A549 (cell line): ENCODE measurements around the gene EFHC1. TPM values are rescaled to one million over a fixed set of nuclear protein-coding genes. Genes with fewer than 3 reads are reported as not detected.

ENCODE experiments used
- ATAC-seq, 2 experiments: fragments of 200-7000 bp in 1 of 2; fragments of >200 bp in 1 of 2; cut with Nextera tagmentation in 1 of 2; cut with Tn5 transposase in 1 of 2; 3 replicates each; pipeline versions ENCODE4 v1.8.0 to v1.9.1; 2018 to 2020; ENCODE audit warnings: mild to moderate bottlenecking in 1 of 2, moderate library complexity in 1 of 2
- CTCF ChIA-PET: fragments of 300-600 bp; sonication (Branson Sonifier 250); formaldehyde crosslinking; extraction: SDS; loops from one replicate; lab custom pipeline; 2021; ENCODE audit warnings: antibody characterized with exemption, inconsistent platforms; lab: Yijun Ruan, JAX
- POLR2A ChIA-PET: fragments of 350-600 bp; formaldehyde crosslinking; extraction: SDS; loops from one replicate; lab custom pipeline; 2021; ENCODE audit warnings: antibody characterized with exemption, inconsistent platforms; lab: Yijun Ruan, JAX
- DNase-seq, 2 experiments: peaks; one replicate each; pipeline versions ENCODE4 v3.0.0 to v3.0.0-alpha.2; 2011 to 2016; ENCODE audit warnings: low read depth in 1 of 2, low spot score in 1 of 2
- FAIRE-seq: peaks from 2 replicates; lab custom pipeline; 2011; peaks lifted over from hg19 to GRCh38; lab: Jason Lieb, UNC
- H3K27ac ChIP-seq, 2 experiments: fragments of >200 bp; sonication (Bioruptor Twin); formaldehyde crosslinking; 3 replicates each; pipeline ENCODE4 v1.5.1; 2016 to 2017
- H3K4me1 ChIP-seq: fragments of >200 bp; sonication (Bioruptor Twin); formaldehyde crosslinking; 3 replicates; pipeline ENCODE4 v1.6.1; 2016
- H3K4me2 ChIP-seq: fragments of >200 bp; sonication (Bioruptor Twin); formaldehyde crosslinking; 3 replicates; pipeline ENCODE4 v1.6.1; 2016
- H3K4me3 ChIP-seq: fragments of >200 bp; sonication (Bioruptor Twin); formaldehyde crosslinking; 3 replicates; pipeline ENCODE4 v1.5.1; 2016
- H3K9me3 ChIP-seq: fragments of >200 bp; sonication (Bioruptor Twin); formaldehyde crosslinking; 3 replicates; pipeline ENCODE4 v1.6.1; 2016
- CBX8 ChIP-seq: fragments of 200-600 bp; sonication (generic); IDR thresholded peaks from 2 replicates; pipeline ENCODE4 v1.6.1; 2016
- CHD4 ChIP-seq: fragments of 200-600 bp; sonication (generic); IDR thresholded peaks from 2 replicates; pipeline ENCODE4 v1.6.1; 2016; ENCODE audit warnings: antibody characterized with exemption, mild to moderate bottlenecking, borderline replicate concordance
- EHMT2 ChIP-seq: fragments of 200-600 bp; sonication (generic); IDR thresholded peaks from 2 replicates; pipeline ENCODE4 v1.6.1; 2016; ENCODE audit warnings: antibody characterized with exemption, low read depth, mild to moderate bottlenecking, moderate library complexity
- FOSB ChIP-seq: fragments of 250-450 bp; sonication (Bioruptor Pico); IDR thresholded peaks from 2 replicates; pipeline ENCODE4 v1.5.0; 2020; ENCODE audit warnings: mild to moderate bottlenecking, moderate library complexity
- FOSL2 ChIP-seq, 2 experiments: fragments of 450-650 bp in 1 of 2; fragments of >200 bp in 1 of 2; sonication (Bioruptor Twin) in 1 of 2; formaldehyde crosslinking; IDR thresholded peaks; 2 replicates each; pipeline versions ENCODE4 v1.5.0 to v1.6.1; 2016 to 2020; ENCODE audit warnings: mild to moderate bottlenecking in 1 of 2, moderate library complexity in 1 of 2
- HDAC2 ChIP-seq: fragments of 200-600 bp; sonication (generic); IDR thresholded peaks from 2 replicates; pipeline ENCODE4 v1.6.1; 2016
- HEYL ChIP-seq: fragments of 250-450 bp; sonication (Bioruptor Pico); IDR thresholded peaks from 2 replicates; pipeline ENCODE4 v1.8.0; 2021; ENCODE audit warnings: mild to moderate bottlenecking, moderate library complexity
- HOXB13 ChIP-seq: fragments of 250-450 bp; sonication (Bioruptor Pico); IDR thresholded peaks from 2 replicates; pipeline ENCODE4 v1.5.0; 2020; ENCODE audit warnings: low read depth, mild to moderate bottlenecking, moderate library complexity
- MAFK ChIP-seq: fragments of 450-650 bp; IDR thresholded peaks from 2 replicates; pipeline ENCODE4 v1.6.1; 2014; ENCODE audit not compliant: partially characterized antibody
- NFE2L2 ChIP-seq: fragments of 150-350 bp; conservative IDR thresholded peaks from 2 replicates; pipeline ENCODE4 v1.6.1; 2014; ENCODE audit warnings: low read length
- NPAS2 ChIP-seq: fragments of 250-450 bp; sonication (Bioruptor Pico); IDR thresholded peaks from 2 replicates; pipeline ENCODE4 v1.8.0; 2022; ENCODE audit warnings: mild to moderate bottlenecking, moderate library complexity, borderline replicate concordance
- PHF8 ChIP-seq: fragments of 200-600 bp; sonication (generic); IDR thresholded peaks from 2 replicates; pipeline ENCODE4 v1.6.1; 2016; ENCODE audit warnings: low read depth, mild to moderate bottlenecking, antibody characterized with exemption, moderate library complexity, borderline replicate concordance
- RAD21 ChIP-seq, 2 experiments: fragments of >200 bp in 1 of 2; sonication (Bioruptor Twin) in 1 of 2; formaldehyde crosslinking in 1 of 2; IDR thresholded peaks in 1 of 2; conservative IDR thresholded peaks in 1 of 2; 2 replicates in 1 of 2; 3 replicates in 1 of 2; pipeline ENCODE4 v1.6.1; 2012 to 2018; ENCODE audit warnings: inconsistent platforms in 1 of 2
- RARB ChIP-seq: fragments of 250-450 bp; sonication (Bioruptor Pico); IDR thresholded peaks from 2 replicates; pipeline ENCODE4 v1.8.0; 2021; ENCODE audit warnings: mild to moderate bottlenecking, moderate library complexity
- RCOR1 ChIP-seq: fragments of 150-350 bp; IDR thresholded peaks from 2 replicates; pipeline ENCODE4 v1.6.1; 2014; ENCODE audit warnings: antibody characterized with exemption, low read length, low read depth
- RFX5 ChIP-seq: fragments of 450-650 bp; IDR thresholded peaks from 2 replicates; pipeline ENCODE4 v1.7.1; 2014; ENCODE audit warnings: antibody characterized with exemption, mild to moderate bottlenecking, moderate library complexity
- SMC3 ChIP-seq: fragments of >200 bp; sonication (Bioruptor Twin); formaldehyde crosslinking; IDR thresholded peaks from 3 replicates; pipeline ENCODE4 v1.6.1; 2018; ENCODE audit warnings: inconsistent platforms
- SREBF2 ChIP-seq: fragments of 450-650 bp; IDR thresholded peaks from 2 replicates; pipeline ENCODE4 v1.6.1; 2014; ENCODE audit warnings: mild to moderate bottlenecking, moderate library complexity
- TFCP2L1 ChIP-seq: fragments of 250-450 bp; sonication (Bioruptor Pico); IDR thresholded peaks from 2 replicates; pipeline ENCODE4 v1.5.0; 2021; ENCODE audit warnings: mild to moderate bottlenecking
- ZNF302 ChIP-seq: fragments of 250-450 bp; sonication (Bioruptor Pico); IDR thresholded peaks from 2 replicates; pipeline ENCODE4 v1.9.0; 2021; ENCODE audit warnings: inconsistent platforms, mild to moderate bottlenecking, moderate library complexity
- ZSCAN20 ChIP-seq: fragments of 250-450 bp; sonication (Bioruptor Pico); IDR thresholded peaks from 2 replicates; pipeline ENCODE4 v1.8.0; 2022; ENCODE audit warnings: mild to moderate bottlenecking, moderate library complexity
- WGBS: methylation state at CpG from one replicate; pipeline ENCODE4 v1.1.6; 2017; ENCODE audit errors: missing lambda C conversion rate; 5-methylcytosine and 5-hydroxymethylcytosine counted together
- polyA plus RNA-seq, 4 experiments: library from polyadenylated mRNA; depleted of rRNA in 3 of 4; stranded (reverse); fragments of >200 nt; fragmentation: RNase III in 1 of 4; extraction: RNeasy Plus Mini Kit Qiagen cat#74134 plus additional on column Dnase treatment in 1 of 4; gene quantifications; 2 replicates in 3 of 4; 3 replicates in 1 of 4; pipeline ENCODE4 v1.2.3, GENCODE V29; 2011 to 2017
- TF ChIP-seq, protein P1 (sequence below): IDR thresholded peaks from 2 replicates; pipeline ENCODE4 v1.6.1; 2012; ENCODE audit warnings: low read depth, borderline replicate concordance
- TF ChIP-seq, protein P2 (sequence below): fragments of 150-350 bp; IDR thresholded peaks from 2 replicates; pipeline ENCODE4 v1.6.1; 2014; ENCODE audit warnings: low read depth, mild to moderate bottlenecking, low read length
- TF ChIP-seq, protein P3 (sequence below): fragments of >200 bp; sonication (Bioruptor Twin); formaldehyde crosslinking; IDR thresholded peaks from 3 replicates; pipeline ENCODE4 v1.5.1; 2016
- TF ChIP-seq, protein P4 (sequence below): IDR thresholded peaks from 2 replicates; pipeline ENCODE4 v1.6.1; 2012

The EFHC1 gene
- polyA plus RNA-seq, 2 of the 4 experiments (the other 2 are of a cell fraction), result 14.0 to 46.7 TPM

DNA sequence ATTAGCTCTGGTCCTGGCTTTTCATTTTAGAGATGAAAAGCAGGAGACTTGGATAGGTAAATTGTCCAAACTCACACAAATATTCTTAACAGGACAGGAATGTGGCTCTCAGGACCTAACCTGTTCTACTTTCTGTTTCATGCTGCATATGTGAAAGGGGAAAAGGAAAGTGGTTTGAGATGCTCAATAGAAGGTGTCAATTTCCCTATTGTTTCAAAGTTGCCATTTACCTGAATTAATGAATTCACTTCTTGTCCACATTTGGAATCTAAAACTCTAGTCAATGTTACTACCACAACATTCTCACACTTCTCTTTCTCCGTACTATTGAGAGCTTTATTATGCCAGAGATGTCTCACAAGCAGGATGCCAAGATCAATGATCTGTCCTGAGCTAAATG lies 4.8 kb upstream of the EFHC1 start (continued):
- no peak for TF ChIP-seq ZNF302
- TF ChIP-seq, protein P1, sequence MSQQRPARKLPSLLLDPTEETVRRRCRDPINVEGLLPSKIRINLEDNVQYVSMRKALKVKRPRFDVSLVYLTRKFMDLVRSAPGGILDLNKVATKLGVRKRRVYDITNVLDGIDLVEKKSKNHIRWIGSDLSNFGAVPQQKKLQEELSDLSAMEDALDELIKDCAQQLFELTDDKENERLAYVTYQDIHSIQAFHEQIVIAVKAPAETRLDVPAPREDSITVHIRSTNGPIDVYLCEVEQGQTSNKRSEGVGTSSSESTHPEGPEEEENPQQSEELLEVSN, result no peak

DNA sequence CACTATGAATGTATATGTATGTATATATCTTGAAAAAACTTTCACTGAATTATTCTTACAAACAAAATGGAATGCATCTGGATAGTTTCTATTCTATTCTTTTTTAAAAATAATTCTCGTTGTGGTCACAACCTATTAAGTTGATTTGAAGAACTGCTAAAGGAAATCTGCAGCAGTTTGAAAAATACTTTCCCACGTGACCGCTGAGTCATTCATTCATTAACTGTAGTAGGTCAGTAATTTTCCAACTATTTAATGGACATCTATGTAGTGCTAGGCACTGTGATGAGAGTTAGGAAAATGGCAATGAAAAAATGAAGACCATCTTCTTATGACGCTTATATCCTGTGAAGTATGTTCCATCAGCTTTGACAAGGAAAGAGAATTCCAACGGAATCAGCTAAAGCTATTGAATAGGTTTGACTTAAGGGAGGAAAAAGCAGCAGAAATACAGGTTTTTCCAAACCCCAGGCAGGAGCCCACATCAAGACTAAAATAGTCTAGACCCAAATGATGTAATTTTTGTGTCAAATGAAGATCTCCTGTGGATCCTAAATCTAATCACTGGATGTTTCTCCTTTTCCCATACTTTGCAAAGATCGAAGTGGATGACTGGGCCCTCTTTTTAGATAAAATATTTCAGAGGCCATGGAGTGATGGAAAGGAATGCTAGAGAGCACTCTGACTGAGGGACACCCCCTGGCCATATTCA lies 4.1 kb upstream of the EFHC1 start:
- H3K4me2 ChIP-seq, result peak overlapping the region; percentile 25; the same call in 1 of the 3 replicates
- H3K27ac ChIP-seq, result no peak overlapping the region
- peaks cover 19% of the 10 kb centered on the region; the same call in 2 of the 3 replicates for H3K4me1 ChIP-seq
- no peak overlapping the region for H3K4me3 ChIP-seq
- POLR2A ChIA-PET, result no interaction called here
- CTCF ChIA-PET, result interaction anchor here (0.7 to 6.8 kb wide), 30 partner anchors 8 to 256 kb away, joined by 3 to 86 read pairs (median 6); no protein-coding TSS in a partner anchor
- no peaks in the 10 kb centered on the region for H3K9me3 ChIP-seq
- no peak for ATAC-seq
- TF ChIP-seq, protein P2, sequence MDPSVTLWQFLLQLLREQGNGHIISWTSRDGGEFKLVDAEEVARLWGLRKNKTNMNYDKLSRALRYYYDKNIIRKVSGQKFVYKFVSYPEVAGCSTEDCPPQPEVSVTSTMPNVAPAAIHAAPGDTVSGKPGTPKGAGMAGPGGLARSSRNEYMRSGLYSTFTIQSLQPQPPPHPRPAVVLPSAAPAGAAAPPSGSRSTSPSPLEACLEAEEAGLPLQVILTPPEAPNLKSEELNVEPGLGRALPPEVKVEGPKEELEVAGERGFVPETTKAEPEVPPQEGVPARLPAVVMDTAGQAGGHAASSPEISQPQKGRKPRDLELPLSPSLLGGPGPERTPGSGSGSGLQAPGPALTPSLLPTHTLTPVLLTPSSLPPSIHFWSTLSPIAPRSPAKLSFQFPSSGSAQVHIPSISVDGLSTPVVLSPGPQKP, result no peak
- TF ChIP-seq TFCP2L1 (CRISPR knock-in tag) (no peak), FOSL2 (IDR thresholded peaks at IDR 0.05) (no peak), FOSL2 (CRISPR knock-in tag; IDR thresholded peaks at IDR 0.05) (0 out of 2 replicates have a peak, but pooled peaks have one; percentile 5), RARB (CRISPR knock-in tag) (no peak), HEYL (CRISPR knock-in tag) (no peak), NPAS2 (CRISPR knock-in tag) (no peak), RCOR1 (no peak), MAFK (peak; percentile 14), CBX8 (no peak), HOXB13 (CRISPR knock-in tag) (no peak)
- TF ChIP-seq, protein P3, sequence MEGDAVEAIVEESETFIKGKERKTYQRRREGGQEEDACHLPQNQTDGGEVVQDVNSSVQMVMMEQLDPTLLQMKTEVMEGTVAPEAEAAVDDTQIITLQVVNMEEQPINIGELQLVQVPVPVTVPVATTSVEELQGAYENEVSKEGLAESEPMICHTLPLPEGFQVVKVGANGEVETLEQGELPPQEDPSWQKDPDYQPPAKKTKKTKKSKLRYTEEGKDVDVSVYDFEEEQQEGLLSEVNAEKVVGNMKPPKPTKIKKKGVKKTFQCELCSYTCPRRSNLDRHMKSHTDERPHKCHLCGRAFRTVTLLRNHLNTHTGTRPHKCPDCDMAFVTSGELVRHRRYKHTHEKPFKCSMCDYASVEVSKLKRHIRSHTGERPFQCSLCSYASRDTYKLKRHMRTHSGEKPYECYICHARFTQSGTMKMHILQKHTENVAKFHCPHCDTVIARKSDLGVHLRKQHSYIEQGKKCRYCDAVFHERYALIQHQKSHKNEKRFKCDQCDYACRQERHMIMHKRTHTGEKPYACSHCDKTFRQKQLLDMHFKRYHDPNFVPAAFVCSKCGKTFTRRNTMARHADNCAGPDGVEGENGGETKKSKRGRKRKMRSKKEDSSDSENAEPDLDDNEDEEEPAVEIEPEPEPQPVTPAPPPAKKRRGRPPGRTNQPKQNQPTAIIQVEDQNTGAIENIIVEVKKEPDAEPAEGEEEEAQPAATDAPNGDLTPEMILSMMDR, result no peak
- TF ChIP-seq, protein P1, result no peak
- FAIRE-seq, result no peak
- 33% methylated on average over 6 of the region's 6 CpGs for WGBS
- DNase-seq, result no peak

DNA sequence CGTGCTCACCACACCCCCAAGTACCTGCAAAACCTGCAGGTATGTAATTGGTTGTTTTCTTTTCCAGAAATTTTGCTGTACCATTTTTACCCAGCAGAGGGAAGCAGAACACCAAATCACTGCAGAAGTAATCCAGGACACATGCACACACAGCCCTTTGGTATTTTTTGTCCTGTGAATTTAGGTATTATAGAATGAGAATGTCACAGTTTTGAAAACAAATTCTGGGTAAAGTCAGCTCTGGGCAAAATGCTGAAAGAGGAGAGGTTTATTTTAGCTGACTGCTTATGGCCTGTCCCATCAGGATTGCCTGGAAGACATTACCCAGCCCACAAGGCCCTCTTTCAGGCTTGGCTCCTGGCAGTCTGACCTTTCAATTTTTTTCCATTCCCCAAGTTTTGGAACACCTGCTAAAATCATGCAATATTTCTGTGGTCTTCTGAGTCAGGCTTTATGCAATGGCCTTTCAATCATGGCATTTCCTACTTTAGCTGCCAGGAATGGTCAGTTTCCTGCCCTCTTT lies 3.5 kb upstream of the EFHC1 start:
- no peak overlapping the region for H3K4me3 ChIP-seq
- WGBS, result 0% methylated on average over 1 of the region's 1 CpG
- peak in 1 of 2 experiments; percentile 30; a peak in 3 of 6 replicates for ATAC-seq
- peaks cover 24% of the 10 kb centered on the region; the same call in 2 of the 3 replicates for H3K4me1 ChIP-seq
- ChIA-PET POLR2A (no interaction called here), CTCF (interaction anchor here (0.6 to 6.8 kb wide), 32 partner anchors 9 to 255 kb away, joined by 3 to 86 read pairs (median 5); no protein-coding TSS in a partner anchor)
- 0 out of 6 replicates have a peak overlapping the region, but pooled peaks of 1 of the 2 experiments have one; percentile 48 for H3K27ac ChIP-seq
- no peak for FAIRE-seq
- peak overlapping the region; percentile 25; the same call in 1 of the 3 replicates for H3K4me2 ChIP-seq
- H3K9me3 ChIP-seq, result no peaks in the 10 kb centered on the region
- peak; percentile 40 to 60 for DNase-seq
- TF ChIP-seq SREBF2 (no peak), RFX5 (no peak), HDAC2 (no peak), EHMT2 (no peak), FOSB (CRISPR knock-in tag) (no peak), NFE2L2 (no peak), RCOR1 (no peak), CHD4 (no peak), RAD21 (conservative IDR thresholded peaks at IDR 0.05 in 1 of 2, IDR thresholded peaks at IDR 0.05 in 1 of 2) (peak; percentile 88 to 91), PHF8 (no peak), SMC3 (peak; percentile 93), ZSCAN20 (CRISPR knock-in tag) (no peak)
- TF ChIP-seq, protein P4, sequence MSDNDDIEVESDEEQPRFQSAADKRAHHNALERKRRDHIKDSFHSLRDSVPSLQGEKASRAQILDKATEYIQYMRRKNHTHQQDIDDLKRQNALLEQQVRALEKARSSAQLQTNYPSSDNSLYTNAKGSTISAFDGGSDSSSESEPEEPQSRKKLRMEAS, result 0 out of 2 replicates have a peak, but pooled peaks have one; percentile 21
- TF ChIP-seq, protein P3, result peak; percentile 79
